MM.1S (cell line): Measurements from ENCODE around the gene CASZ1.

Experiments used
- CTCF ChIP-seq: fragments of 300-600 bp; sonication (generic); IDR thresholded peaks from 2 replicates; pipeline ENCODE4 v1.5.1; 2016; ENCODE audit warnings: antibody characterized with exemption, low read length, mixed read lengths
- EZH2 ChIP-seq: fragments of 300-600 bp; sonication (generic); optimal IDR thresholded peaks from 2 replicates; pipeline ENCODE3; 2017; ENCODE audit warnings: low read depth, mild to moderate bottlenecking, antibody characterized with exemption, low read length, mixed read lengths

- TF ChIP-seq CTCF (no peak), EZH2 (no peak)
Measured at GRCh38 chr1:10670190-10670589, 126.3 kb downstream of the CASZ1 start.
